Stomach (tissue), 4 donors: ENCODE measurements around the gene RGSL1.

ENCODE experiments used
- CTCF ChIP-seq, 7 experiments: fragments of 450-650 bp in 4 of 7; fragments of 200-600 bp in 3 of 7; sonication (generic) in 3 of 7; IDR thresholded peaks; one replicate each; pipeline ENCODE4 v1.5.1; 2016 to 2019; ENCODE audit warnings: antibody characterized with exemption in 7 of 7, control low read depth in 2 of 7, mild to moderate bottlenecking in 1 of 7
- EP300 ChIP-seq: sonication (generic); formaldehyde crosslinking; IDR thresholded peaks from one replicate; pipeline ENCODE4 v1.6.1; 2017; ENCODE audit warnings: antibody characterized with exemption
- POLR2A ChIP-seq, 4 donors: fragments of 450-650 bp; IDR thresholded peaks; one replicate each; pipeline ENCODE4 v1.6.1; 2016; ENCODE audit warnings: antibody characterized with exemption in 4 of 4, control low read depth in 2 of 4, mild to moderate bottlenecking in 1 of 4, moderate library complexity in 1 of 4

DNA sequence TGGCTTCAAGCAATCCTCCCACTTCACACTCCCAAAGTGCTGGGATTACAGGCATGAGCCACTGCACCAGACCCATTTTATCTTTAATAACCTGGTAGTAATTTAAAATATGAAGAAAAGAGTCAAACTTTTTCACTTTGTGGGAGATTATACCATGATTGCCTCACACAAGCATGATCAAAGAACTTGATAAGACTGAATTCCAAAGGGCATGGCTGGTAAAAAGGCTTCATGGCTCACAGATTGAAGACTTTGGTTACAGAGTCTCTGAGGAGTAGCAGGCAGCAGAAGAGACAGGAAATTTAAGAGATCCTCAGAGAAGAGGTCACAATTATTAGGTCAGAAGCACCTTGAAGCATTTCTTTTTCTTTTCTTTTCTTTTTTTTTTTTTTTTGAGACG, 16.4 kb upstream of the RGSL1 start:
- no peak for TF ChIP-seq CTCF (IDR thresholded peaks at IDR 0.05)
- TF ChIP-seq POLR2A (IDR thresholded peaks at IDR 0.05), result no peak
- no peak for TF ChIP-seq EP300
